H1 (cell line): ENCODE measurements around the gene ITPKB. TPM values are rescaled to one million over a fixed set of nuclear protein-coding genes. Genes with fewer than 3 reads are reported as not detected.

Experiments used
- CTCF ChIA-PET: fragments of 300-600 bp; sonication (Branson Sonifier 250); formaldehyde crosslinking; loops from one replicate; lab custom pipeline; 2021; ENCODE audit not compliant: partially characterized antibody; lab: Charles Lee
- POLR2A ChIA-PET: fragments of 300-600 bp; sonication (Branson Sonifier 250); formaldehyde crosslinking; loops from one replicate; lab custom pipeline; 2021; ENCODE audit warnings: inconsistent platforms; ENCODE audit not compliant: partially characterized antibody; lab: Charles Lee
- DNase-seq, 2 experiments: peaks; one replicate each; pipeline versions ENCODE4 v3.0.0 to v3.0.0-alpha.2; 2010 to 2022; ENCODE audit warnings: low spot score in 2 of 2, low read depth in 1 of 2, mixed read lengths in 1 of 2
- FAIRE-seq: peaks from 2 replicates; lab custom pipeline; 2011; peaks lifted over from hg19 to GRCh38; lab: Jason Lieb, UNC
- H2AFZ ChIP-seq: 2 replicates; pipeline ENCODE4 v1.8.1; 2012; ENCODE audit warnings: low read length, inconsistent platforms
- H2AK5ac ChIP-seq: 2 replicates; pipeline ENCODE4 v1.6.1; 2013; ENCODE audit warnings: low read depth, low read length
- H2BK120ac ChIP-seq: replicated peaks from 2 replicates; pipeline ENCODE3; 2013; ENCODE audit warnings: low read depth, low read length, inconsistent platforms
- H2BK12ac ChIP-seq: 2 replicates; pipeline ENCODE4 v1.6.1; 2013; ENCODE audit warnings: low read depth, low read length
- H2BK15ac ChIP-seq: 2 replicates; pipeline ENCODE4 v1.6.1; 2013; ENCODE audit warnings: low read length
- H2BK20ac ChIP-seq: 2 replicates; pipeline ENCODE4 v1.6.1; 2013; ENCODE audit warnings: low read length
- H2BK5ac ChIP-seq: 2 replicates; pipeline ENCODE4 v1.6.1; 2013; ENCODE audit warnings: low read depth, low read length
- H3K14ac ChIP-seq: 2 replicates; pipeline ENCODE4 v1.6.1; 2013; ENCODE audit warnings: inconsistent platforms; ENCODE audit not compliant: insufficient read length
- H3K18ac ChIP-seq: 2 replicates; pipeline ENCODE4 v1.6.1; 2013; ENCODE audit warnings: low read length; ENCODE audit errors: extremely low read depth
- H3K23ac ChIP-seq: 2 replicates; pipeline ENCODE4 v1.6.1; 2013; ENCODE audit warnings: inconsistent platforms; ENCODE audit not compliant: insufficient read length
- H3K23me2 ChIP-seq: 2 replicates; pipeline ENCODE4 v1.6.1; 2013; ENCODE audit warnings: low read depth, low read length
- H3K27ac ChIP-seq: 2 replicates; pipeline ENCODE4 v1.6.1; 2011; ENCODE audit warnings: low read depth, low read length, inconsistent platforms
- H3K27me3 ChIP-seq, 4 experiments: replicated peaks in 1 of 4; 1 replicate in 1 of 4; 2 replicates in 3 of 4; pipeline versions ENCODE4 v1.6.1 to v1.8.1; 2011 to 2013; ENCODE audit warnings: low read length in 3 of 4, mild to moderate bottlenecking in 3 of 4, inconsistent platforms in 2 of 4, mixed read lengths in 2 of 4, moderate library complexity in 1 of 4; ENCODE audit not compliant: control insufficient read depth in 3 of 4, insufficient read depth in 3 of 4; ENCODE audit errors: extremely low read depth in 1 of 4
- H3K36me3 ChIP-seq, 4 experiments: 2 replicates each; pipeline versions ENCODE4 v1.6.1 to v1.8.1; 2011 to 2013; ENCODE audit warnings: mild to moderate bottlenecking in 4 of 4, low read length in 3 of 4, moderate library complexity in 2 of 4, control low read depth in 1 of 4, inconsistent platforms in 1 of 4; ENCODE audit not compliant: insufficient read depth in 4 of 4, control insufficient read depth in 2 of 4
- H3K4ac ChIP-seq: replicated peaks from 2 replicates; pipeline ENCODE3; 2013; ENCODE audit warnings: low read length, low read depth, mixed read lengths, inconsistent platforms; ENCODE audit not compliant: insufficient read length
- H3K4me1 ChIP-seq, 4 experiments: replicated peaks in 1 of 4; 1 replicate in 1 of 4; 2 replicates in 3 of 4; pipeline versions ENCODE4 v1.6.1 to v1.8.1; 2011 to 2013; ENCODE audit warnings: low read length in 3 of 4, inconsistent platforms in 2 of 4, mixed read lengths in 1 of 4; ENCODE audit not compliant: insufficient read depth in 4 of 4, control insufficient read depth in 3 of 4
- H3K4me2 ChIP-seq, 2 experiments: 2 replicates each; pipeline versions ENCODE4 v1.6.1 to v1.8.1; 2011 to 2013; ENCODE audit warnings: low read depth in 2 of 2, low read length in 2 of 2, control low read depth in 1 of 2, inconsistent platforms in 1 of 2, mild to moderate bottlenecking in 1 of 2; ENCODE audit not compliant: insufficient read depth in 1 of 2
- H3K4me3 ChIP-seq, 4 experiments: fragments of 200-600, 300-600 bp in 1 of 4; sonication (generic), shearing (Covaris generic), sonication (Bioruptor Twin) in 1 of 4; 2 replicates each; pipeline versions ENCODE4 v1.5.1 to v1.8.1; 2011 to 2016; ENCODE audit warnings: low read length in 4 of 4, low read depth in 3 of 4, control low read depth in 2 of 4, inconsistent platforms in 2 of 4, mild to moderate bottlenecking in 2 of 4, mixed read lengths in 1 of 4, moderate library complexity in 1 of 4; ENCODE audit not compliant: insufficient read depth in 2 of 4; ENCODE audit errors: extremely low read depth in 1 of 4
- H3K56ac ChIP-seq: replicated peaks from 2 replicates; pipeline ENCODE3; 2013; ENCODE audit warnings: low read depth, mild to moderate bottlenecking, mixed read lengths, low read length, inconsistent platforms; ENCODE audit not compliant: insufficient read length
- H3K79me1 ChIP-seq: 2 replicates; pipeline ENCODE4 v1.6.1; 2013; ENCODE audit warnings: low read depth, low read length, control low read depth
- H3K79me2 ChIP-seq, 2 experiments: 2 replicates each; pipeline versions ENCODE4 v1.6.1 to v1.8.1; 2012 to 2013; ENCODE audit warnings: low read length in 2 of 2, mild to moderate bottlenecking in 2 of 2, inconsistent platforms in 1 of 2; ENCODE audit not compliant: insufficient read depth in 2 of 2, control insufficient read depth in 1 of 2
- H3K9ac ChIP-seq, 4 experiments: replicated peaks in 1 of 4; 1 replicate in 1 of 4; 2 replicates in 3 of 4; pipeline versions ENCODE4 v1.6.1 to v1.8.1; 2011 to 2013; ENCODE audit warnings: low read depth in 3 of 4, low read length in 3 of 4, control low read depth in 2 of 4, mild to moderate bottlenecking in 2 of 4, moderate library complexity in 2 of 4, inconsistent platforms in 1 of 4; ENCODE audit errors: extremely low read depth in 1 of 4
- H3K9me3 ChIP-seq, 2 experiments: 2 replicates each; pipeline versions ENCODE4 v1.6.1 to v1.8.1; 2012 to 2013; ENCODE audit warnings: mild to moderate bottlenecking in 2 of 2, moderate library complexity in 2 of 2, control low read depth in 1 of 2, inconsistent platforms in 1 of 2, low read depth in 1 of 2, low read length in 1 of 2, mixed read lengths in 1 of 2; ENCODE audit not compliant: insufficient read depth in 2 of 2
- H4K20me1 ChIP-seq, 2 experiments: replicated peaks in 1 of 2; 2 replicates each; pipeline versions ENCODE3 to v1.8.1; 2011 to 2013; ENCODE audit warnings: inconsistent platforms in 2 of 2, low read length in 2 of 2, mild to moderate bottlenecking in 1 of 2; ENCODE audit not compliant: insufficient read depth in 2 of 2, control insufficient read depth in 1 of 2
- H4K5ac ChIP-seq: 2 replicates; pipeline ENCODE4 v1.6.1; 2013; ENCODE audit warnings: low read length, low read depth, mixed read lengths, inconsistent platforms; ENCODE audit not compliant: insufficient read length
- H4K8ac ChIP-seq: 2 replicates; pipeline ENCODE4 v1.8.0; 2013; ENCODE audit warnings: mild to moderate bottlenecking, moderate library complexity, low read length, inconsistent platforms; ENCODE audit not compliant: insufficient read depth; ENCODE audit errors: extremely low read depth
- H4K91ac ChIP-seq: replicated peaks from 2 replicates; pipeline ENCODE3; 2013; ENCODE audit warnings: low read length, mixed read lengths, inconsistent platforms; ENCODE audit not compliant: insufficient read length
- CBX5 ChIP-seq: fragments of 300-800, 300-1000 bp; sonication (generic); IDR thresholded peaks from 2 replicates; pipeline ENCODE4 v1.7.1; 2016; ENCODE audit warnings: antibody characterized with exemption, low read length, low read depth
- CHD2 ChIP-seq: IDR thresholded peaks from 2 replicates; pipeline ENCODE4 v1.6.1; 2012; ENCODE audit warnings: low read length, improper control_type of control experiment
- MAFK ChIP-seq: IDR thresholded peaks from 2 replicates; pipeline ENCODE4 v1.6.1; 2012; ENCODE audit warnings: low read depth, mild to moderate bottlenecking, improper control_type of control experiment, low read length
- RXRA ChIP-seq: IDR thresholded peaks from 2 replicates; pipeline ENCODE4 v1.6.1; 2011; ENCODE audit warnings: low read depth, mild to moderate bottlenecking, low read length, moderate library complexity; ENCODE audit not compliant: insufficient read depth
- SIX5 ChIP-seq: IDR thresholded peaks from 2 replicates; pipeline ENCODE4 v1.6.1; 2011; ENCODE audit warnings: mild to moderate bottlenecking, low read depth, low read length
- WGBS, 2 experiments: shearing (Covaris generic) in 1 of 2; methylation state at CpG; one replicate each; pipeline versions ENCODE4 v1.1.6 to v1.1.7; 2013 to 2015; ENCODE audit warnings: low lambda C conversion rate in 2 of 2, mixed read lengths in 2 of 2, inconsistent platforms in 1 of 2, low coverage in 1 of 2, missing lambda C conversion rate in 1 of 2; ENCODE audit not compliant: insufficient replicate concordance in 2 of 2, insufficient coverage in 1 of 2, insufficient read length in 1 of 2; ENCODE audit errors: extremely low coverage in 1 of 2, missing lambda C conversion rate in 1 of 2; 5-methylcytosine and 5-hydroxymethylcytosine counted together
- polyA plus RNA-seq, 7 experiments: library from polyadenylated mRNA; depleted of rRNA in 3 of 7; stranded (reverse) in 5 of 7; unstranded in 2 of 7; fragments of >200 nt in 5 of 7; fragments of 200-250 nt in 2 of 7; gene quantifications; 1 replicate in 5 of 7; 2 replicates in 1 of 7; 4 replicates in 1 of 7; pipeline versions ENCODE4 v1.2.1 to v1.2.3, GENCODE V29; 2011 to 2013; ENCODE audit warnings: missing spikeins in 2 of 7, mixed read lengths in 2 of 7
- total RNA-seq: library from RNA; stranded (reverse); fragmentation: NEBNext Ultra II Directional; extraction: Animal tissue kit (Norgen Biotek cat#: 25700); gene quantifications from 2 replicates; pipeline ENCODE4 v1.2.1, GENCODE V29; 2021

ITPKB gene
- total and polyA plus RNA-seq, 2 of the 8 experiments (the other 6 are each of a cell fraction or from before 2014, with no cell fraction given), result 1.7 to 4.8 TPM

DNA sequence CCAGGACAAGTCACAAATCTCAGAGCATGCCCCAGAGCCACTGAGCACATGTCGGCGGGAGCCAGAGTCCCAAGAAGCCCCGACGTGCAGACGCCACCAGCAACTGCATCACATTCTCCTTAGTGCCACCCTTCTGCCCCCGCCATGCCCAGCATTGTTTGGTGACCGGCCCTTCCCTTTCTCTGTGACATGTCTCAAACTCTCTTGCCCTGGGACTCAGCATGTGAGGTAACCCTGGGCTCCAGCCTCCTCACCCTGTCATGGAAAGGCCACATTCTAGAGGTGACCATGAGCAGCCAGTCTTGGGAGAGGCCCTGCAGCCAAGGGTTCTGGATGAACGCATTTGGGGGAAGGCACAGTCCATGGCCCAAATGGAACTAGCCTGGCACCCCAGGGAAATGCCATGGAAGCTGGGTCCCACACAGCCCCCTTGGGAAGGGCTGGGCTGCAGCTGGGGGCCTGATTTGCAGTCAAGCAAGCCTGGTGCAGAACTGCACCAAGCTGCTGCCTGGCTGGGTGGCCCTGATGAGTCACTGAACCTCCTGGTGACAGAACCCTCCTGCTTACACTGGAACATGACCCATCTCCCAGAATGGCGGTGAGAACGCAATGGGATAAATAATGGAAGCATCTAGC, 94.4 kb downstream of the ITPKB start:
- H3K4me1 ChIP-seq, result peaks cover 0 to 3% (median 1%) of the 10 kb centered on the region in 4 experiments; a peak in 2 of 7 replicates
- no peak overlapping the region for H3K4me3 ChIP-seq
- H2BK20ac ChIP-seq, result no peak overlapping the region
- no peaks in the 10 kb centered on the region for H3K79me1 ChIP-seq
- no peak overlapping the region for H3K27ac ChIP-seq
- no peak overlapping the region for H2AK5ac ChIP-seq
- H3K27me3 ChIP-seq, result no peaks in the 10 kb centered on the region; a peak in 1 of 7 replicates
- no peak overlapping the region for H3K18ac ChIP-seq
- H3K4me2 ChIP-seq, result no peak overlapping the region
- no peak overlapping the region for H2AFZ ChIP-seq
- H2BK5ac ChIP-seq, result no peak overlapping the region
- H3K14ac ChIP-seq, result no peak overlapping the region
- H2BK120ac ChIP-seq, result no peak overlapping the region
- H3K9me3 ChIP-seq, result no peaks in the 10 kb centered on the region
- H3K9ac ChIP-seq, result no peak overlapping the region
- no peak overlapping the region for H4K8ac ChIP-seq
- 0 out of 2 replicates have a peak overlapping the region, but pooled peaks have one; percentile 23 for H2BK12ac ChIP-seq
- H3K56ac ChIP-seq, result no peak overlapping the region
- no peak overlapping the region for H3K4ac ChIP-seq
- no peak overlapping the region for H2BK15ac ChIP-seq
- no peak for TF ChIP-seq MAFK
- no peak for TF ChIP-seq RXRA
- TF ChIP-seq CHD2, result no peak
- TF ChIP-seq CBX5, result no peak
- TF ChIP-seq SIX5, result no peak
- ChIA-PET POLR2A (no interaction called here), CTCF (interaction anchor here (2.0 to 3.9 kb wide), 2 partner anchors 11 to 67 kb away, joined by 5 to 17 read pairs; no protein-coding TSS in a partner anchor)
- DNase-seq (no peak), FAIRE-seq (no peak)
- no peak overlapping the region for H4K5ac ChIP-seq
- H3K36me3 ChIP-seq, result no peaks in the 10 kb centered on the region
- peaks cover 0 to 4% of the 10 kb centered on the region in 2 experiments for H4K20me1 ChIP-seq
- H3K23ac ChIP-seq, result no peak overlapping the region
- H4K91ac ChIP-seq, result no peak overlapping the region
- H3K79me2 ChIP-seq, result no peaks in the 10 kb centered on the region
- H3K23me2 ChIP-seq, result no peaks in the 10 kb centered on the region
- 93% methylated on average over 10 of the region's 10 CpGs; no CpG with 5 or more reads in 1 of the 2 experiments for WGBS, 2 experiments
